GM12878 (cell line): ENCODE results near the gene PPP2R3B. TPM values are rescaled to one million over a fixed set of nuclear protein-coding genes. Genes with fewer than 3 reads are reported as not detected.

Experiments
- ATAC-seq: fragments of 200-7000 bp; cut with Tn5 transposase; 3 replicates; pipeline ENCODE4 v1.9.1; 2020; ENCODE audit warnings: mild to moderate bottlenecking, moderate library complexity
- BruUV-seq: library from RNA; stranded (reverse); fragments of 400-500 nt; replicated peaks from 2 replicates; lab custom pipeline; 2021; lab: Mats Ljungman, UMichigan
- CTCF ChIA-PET: fragments of 300-600 bp; sonication (Branson Sonifier 250); formaldehyde crosslinking; extraction: SDS; loops from one replicate; lab custom pipeline; 2021; ENCODE audit warnings: inconsistent platforms; lab: Yijun Ruan, JAX
- POLR2A ChIA-PET: fragments of 350-600 bp; formaldehyde crosslinking; extraction: SDS; loops from one replicate; lab custom pipeline; 2021; ENCODE audit warnings: inconsistent platforms; lab: Charles Lee
- RAD21 ChIA-PET: fragments of 300-600 bp; sonication (Branson Sonifier 250); formaldehyde crosslinking; loops from one replicate; lab custom pipeline; 2023; ENCODE audit warnings: antibody characterized with exemption; ENCODE audit not compliant: unreplicated experiment; lab: Charles Lee
- SMC1A ChIA-PET: fragments of 300-600 bp; sonication (Branson Sonifier 250); formaldehyde crosslinking; loops from one replicate; lab custom pipeline; 2023; ENCODE audit not compliant: unreplicated experiment, uncharacterized antibody; lab: Charles Lee
- DNase-seq: peaks from one replicate; pipeline ENCODE4 v3.0.0-alpha.2; 2011; ENCODE audit warnings: low read depth, low spot score
- FAIRE-seq: peaks from 3 replicates; lab custom pipeline; 2011; peaks lifted over from hg19 to GRCh38; lab: Jason Lieb, UNC
- H2AFZ ChIP-seq: 2 replicates; pipeline ENCODE4 v1.6.0; 2011; ENCODE audit warnings: low read depth, low read length, control low read depth; ENCODE audit not compliant: control insufficient read depth
- H3K27ac ChIP-seq: 2 replicates; pipeline ENCODE4 v1.5.1; 2011; ENCODE audit warnings: control low read depth; ENCODE audit not compliant: control insufficient read depth, insufficient read depth
- H3K27me3 ChIP-seq, 2 experiments: replicated peaks in 1 of 2; 2 replicates each; pipeline versions ENCODE4 v1.6.0 to v1.6.1; 2011; ENCODE audit warnings: low read length in 1 of 2; ENCODE audit not compliant: control insufficient read depth in 2 of 2, insufficient read depth in 2 of 2
- H3K36me3 ChIP-seq, 2 experiments: 2 replicates each; pipeline ENCODE4 v1.5.1; 2011; ENCODE audit warnings: low read length in 1 of 2; ENCODE audit not compliant: control insufficient read depth in 2 of 2, insufficient read depth in 2 of 2
- H3K4me1 ChIP-seq: 2 replicates; pipeline ENCODE4 v1.6.1; 2011; ENCODE audit warnings: mild to moderate bottlenecking, low read length, moderate library complexity, mixed read lengths; ENCODE audit not compliant: control insufficient read depth, insufficient read depth
- H3K4me2 ChIP-seq: 2 replicates; pipeline ENCODE4 v1.6.0; 2011; ENCODE audit warnings: control low read depth; ENCODE audit not compliant: control insufficient read depth, insufficient read depth
- H3K4me3 ChIP-seq: fragments of 200-600 bp; sonication (generic); 2 replicates; pipeline ENCODE4 v1.5.1; 2016
- H3K79me2 ChIP-seq: 2 replicates; pipeline ENCODE4 v1.6.0; 2011; ENCODE audit warnings: low read length; ENCODE audit not compliant: control insufficient read depth, insufficient read depth
- H3K9ac ChIP-seq: 2 replicates; pipeline ENCODE4 v1.8.0; 2011; ENCODE audit warnings: low read length, control low read depth, mixed read lengths; ENCODE audit not compliant: control insufficient read depth, insufficient read depth
- H3K9me3 ChIP-seq: replicated peaks from 3 replicates; pipeline ENCODE4 v1.5.1; 2011; ENCODE audit warnings: mild to moderate bottlenecking, low read length; ENCODE audit not compliant: control insufficient read depth, insufficient read depth
- H4K20me1 ChIP-seq: 2 replicates; pipeline ENCODE4 v1.6.0; 2011; ENCODE audit not compliant: control insufficient read depth, insufficient read depth
- BMI1 ChIP-seq: fragments of 450-650 bp; IDR thresholded peaks from 2 replicates; pipeline ENCODE4 v1.6.1; 2016; ENCODE audit warnings: mild to moderate bottlenecking, moderate library complexity, borderline replicate concordance
- BRCA1 ChIP-seq: IDR thresholded peaks from 2 replicates; pipeline ENCODE4 v1.6.1; 2011; ENCODE audit warnings: low read depth, low read length, improper control_type of control experiment
- CREM ChIP-seq: IDR thresholded peaks from 2 replicates; pipeline ENCODE4 v1.6.1; 2014; ENCODE audit warnings: antibody characterized with exemption, low read depth
- EED ChIP-seq: sonication (generic); IDR thresholded peaks from 2 replicates; pipeline ENCODE4 v1.6.1; 2016; ENCODE audit warnings: antibody characterized with exemption, low read depth
- EP300 ChIP-seq, 2 experiments: fragments of 150-350 bp in 1 of 2; IDR thresholded peaks; 2 replicates each; pipeline ENCODE4 v1.6.1; 2011 to 2012; ENCODE audit warnings: low read depth in 2 of 2, low read length in 2 of 2, borderline replicate concordance in 1 of 2, improper control_type of control experiment in 1 of 2, inconsistent platforms in 1 of 2; ENCODE audit not compliant: control insufficient read depth in 1 of 2
- FOS ChIP-seq: IDR thresholded peaks from 3 replicates; pipeline ENCODE4 v1.6.1; 2011; ENCODE audit warnings: borderline replicate concordance; ENCODE audit not compliant: insufficient read length; ENCODE audit errors: extremely low read depth
- LARP7 ChIP-seq: fragments of 450-650 bp; IDR thresholded peaks from 2 replicates; pipeline ENCODE4 v1.6.1; 2017; ENCODE audit warnings: mild to moderate bottlenecking
- MLLT1 ChIP-seq: fragments of 450-650 bp; IDR thresholded peaks from 2 replicates; pipeline ENCODE4 v1.6.1; 2016; ENCODE audit warnings: mild to moderate bottlenecking
- MYB ChIP-seq: fragments of 150-350 bp; IDR thresholded peaks from 2 replicates; pipeline ENCODE4 v1.6.1; 2014; ENCODE audit warnings: mild to moderate bottlenecking, low read depth, low read length, borderline replicate concordance
- NKRF ChIP-seq: fragments of 450-650 bp; conservative IDR thresholded peaks from 2 replicates; pipeline ENCODE4 v1.6.1; 2017; ENCODE audit warnings: mild to moderate bottlenecking, moderate library complexity
- PKNOX1 ChIP-seq: fragments of 450-650 bp; IDR thresholded peaks from 2 replicates; pipeline ENCODE4 v1.6.1; 2016; ENCODE audit warnings: mild to moderate bottlenecking
- POLR2AphosphoS5 ChIP-seq: IDR thresholded peaks from 2 replicates; pipeline ENCODE4 v1.6.1; 2011; ENCODE audit warnings: mild to moderate bottlenecking, low read length, inconsistent platforms
- RELA ChIP-seq: fragments of 450-650 bp; IDR thresholded peaks from 2 replicates; pipeline ENCODE4 v1.8.0; 2014; ENCODE audit warnings: borderline replicate concordance; ENCODE audit not compliant: partially characterized antibody
- YY1 ChIP-seq: IDR thresholded peaks from 2 replicates; pipeline ENCODE4 v1.6.1; 2011; ENCODE audit warnings: low read depth, mild to moderate bottlenecking, low read length
- ZBED1 ChIP-seq: IDR thresholded peaks from 2 replicates; pipeline ENCODE4 v1.6.1; 2016; ENCODE audit warnings: borderline replicate concordance
- WGBS: methylation state at CpG from one replicate; pipeline ENCODE4 v1.1.6; 2016; ENCODE audit warnings: low lambda C conversion rate; ENCODE audit not compliant: insufficient replicate concordance, insufficient coverage; ENCODE audit errors: missing lambda C conversion rate; 5-methylcytosine and 5-hydroxymethylcytosine counted together
- in situ Hi-C: fragments of 300-500 bp; cut with MboI; formaldehyde crosslinking; loops from 9 replicates; pipeline ENCODE4 v1.14.3; 2018; ENCODE audit warnings: mixed read lengths
- intact Hi-C: fragments of 100-400 bp; cut with micrococcal nuclease; formaldehyde crosslinking; loops from one replicate; pipeline ENCODE4 v1.14.2; 2022; ENCODE audit not compliant: unreplicated experiment
- polyA plus RNA-seq, 11 experiments: library from polyadenylated mRNA; depleted of rRNA in 4 of 11; unstranded in 6 of 11; stranded (reverse) in 5 of 11; fragments of >200 nt; fragmentation: Nextera tagmentation in 4 of 11; fragmentation: Illumina TruSeq in 1 of 11; extraction: Ambion mirVana in 4 of 11; extraction: Trizol in 1 of 11; gene quantifications; 1 replicate in 1 of 11; 2 replicates in 10 of 11; pipeline versions ENCODE4 v1.2.1 to v1.2.3, GENCODE V29; 2011 to 2016; ENCODE audit warnings: inconsistent platforms in 2 of 11, missing spikeins in 2 of 11, low read depth in 1 of 11
- total RNA-seq, 4 experiments: library from RNA; depleted of rRNA in 3 of 4; stranded (reverse); fragments of >200 nt in 3 of 4; fragmentation: Illumina TruSeq in 1 of 4; extraction: Trizol in 1 of 4; gene quantifications; 2 replicates each; pipeline versions ENCODE4 v1.2.1 to v1.2.3, GENCODE V29; 2013 to 2021

Gene PPP2R3B
- total and polyA plus RNA-seq, 10 of the 15 experiments (the other 5 are each of a cell fraction or from before 2014, with no cell fraction given): 0.11 to 34.3 (median 9.7) TPM; not detected in 1

- 15% methylated on average over 34 of the region's 51 CpGs for WGBS
- no peak for ATAC-seq
- FAIRE-seq: no peak
- Histone ChIP-seq H3K36me3 (no peaks in the 10 kb centered on the region), H3K4me2 (no peak overlapping the region), H3K79me2 (no peaks in the 10 kb centered on the region), H4K20me1 (no peaks in the 10 kb centered on the region), H3K9me3 (no peaks in the 10 kb centered on the region; the same call in 1 of the 3 replicates), H3K4me1 (no peaks in the 10 kb centered on the region), H3K27ac (no peak overlapping the region), H3K27me3 (no peaks in the 10 kb centered on the region), H3K4me3 (no peak overlapping the region), H2AFZ (no peak overlapping the region), H3K9ac (no peak overlapping the region)
- DNase-seq: no peak
- BruUV-seq: no TSS peak
- TF ChIP-seq EED (no peak), POLR2AphosphoS5 (no peak), PKNOX1 (no peak), CREM (no peak), YY1 (no peak), MLLT1 (no peak), LARP7 (no peak), NKRF (no peak), BRCA1 (no peak), ZBED1 (no peak), BMI1 (no peak), RELA (no peak), MYB (no peak), EP300 (IDR thresholded peaks at IDR 0.05; ENCODE audit: borderline replicate concordance in 1 of 2, control insufficient read depth in 1 of 2, low read depth in 2 of 2, low read length in 2 of 2) (no peak), FOS (no peak)
- SMC1A ChIA-PET: no interaction called here
- intact Hi-C loops: no loop called here
- in situ Hi-C loops: no loop called here
- POLR2A ChIA-PET: no interaction called here
- RAD21 ChIA-PET: no interaction called here
- CTCF ChIA-PET: no interaction called here
These were observed 55.4 kb downstream of the PPP2R3B start for GRCh38 chrX:331151-331824.
